ENCODE results near the gene AFAP1L2.

GRCh38 chr10:114380797-114381196 lies 23.5 kb downstream of the AFAP1L2 start:
- TF ChIP-seq MXI1 (conservative IDR thresholded peaks at IDR 0.05; ENCODE audit: poor library complexity, severe bottlenecking) (no peak), TAF1 (IDR thresholded peaks at IDR 0.05; ENCODE audit: low read depth) (no peak), EP300 (conservative IDR thresholded peaks at IDR 0.05; ENCODE audit: poor library complexity, severe bottlenecking) (no peak), EZH2 (IDR thresholded peaks at IDR 0.05; ENCODE audit: borderline replicate concordance, insufficient read depth, low read length, poor library complexity, severe bottlenecking) (no peak), RAD21 (conservative IDR thresholded peaks at IDR 0.05) (no peak)
- TF ChIP-seq, protein P1, sequence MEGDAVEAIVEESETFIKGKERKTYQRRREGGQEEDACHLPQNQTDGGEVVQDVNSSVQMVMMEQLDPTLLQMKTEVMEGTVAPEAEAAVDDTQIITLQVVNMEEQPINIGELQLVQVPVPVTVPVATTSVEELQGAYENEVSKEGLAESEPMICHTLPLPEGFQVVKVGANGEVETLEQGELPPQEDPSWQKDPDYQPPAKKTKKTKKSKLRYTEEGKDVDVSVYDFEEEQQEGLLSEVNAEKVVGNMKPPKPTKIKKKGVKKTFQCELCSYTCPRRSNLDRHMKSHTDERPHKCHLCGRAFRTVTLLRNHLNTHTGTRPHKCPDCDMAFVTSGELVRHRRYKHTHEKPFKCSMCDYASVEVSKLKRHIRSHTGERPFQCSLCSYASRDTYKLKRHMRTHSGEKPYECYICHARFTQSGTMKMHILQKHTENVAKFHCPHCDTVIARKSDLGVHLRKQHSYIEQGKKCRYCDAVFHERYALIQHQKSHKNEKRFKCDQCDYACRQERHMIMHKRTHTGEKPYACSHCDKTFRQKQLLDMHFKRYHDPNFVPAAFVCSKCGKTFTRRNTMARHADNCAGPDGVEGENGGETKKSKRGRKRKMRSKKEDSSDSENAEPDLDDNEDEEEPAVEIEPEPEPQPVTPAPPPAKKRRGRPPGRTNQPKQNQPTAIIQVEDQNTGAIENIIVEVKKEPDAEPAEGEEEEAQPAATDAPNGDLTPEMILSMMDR (IDR thresholded peaks at IDR 0.05; ENCODE audit: poor library complexity, severe bottlenecking): no peak

Measured in neural cell (in vitro differentiated cells).